Neuronal stem cell (in vitro differentiated cells): ENCODE measurements around the gene GRIA1.

Source experiments
- DNase-seq: peaks from one replicate; pipeline ENCODE4 v3.0.0-alpha.2; 2013; ENCODE audit warnings: low spot score
- H2AFZ ChIP-seq: one replicate; pipeline ENCODE4 v1.6.1; 2013; ENCODE audit warnings: mild to moderate bottlenecking, low read length, inconsistent platforms
- H2AK5ac ChIP-seq: 2 replicates; pipeline ENCODE4 v1.6.1; 2013; ENCODE audit warnings: low read depth, mild to moderate bottlenecking, inconsistent platforms, low read length, moderate library complexity, mixed read lengths
- H2BK120ac ChIP-seq: 2 replicates; pipeline ENCODE4 v1.6.1; 2013; ENCODE audit warnings: low read depth, mild to moderate bottlenecking, inconsistent platforms, low read length, moderate library complexity, mixed read lengths
- H2BK12ac ChIP-seq: one replicate; pipeline ENCODE4 v1.6.1; 2013; ENCODE audit warnings: low read length, inconsistent platforms
- H2BK15ac ChIP-seq: 2 replicates; pipeline ENCODE4 v1.6.1; 2013; ENCODE audit warnings: mild to moderate bottlenecking, low read length, inconsistent platforms, mixed read lengths
- H2BK5ac ChIP-seq: one replicate; pipeline ENCODE4 v1.6.1; 2013; ENCODE audit warnings: inconsistent platforms, mild to moderate bottlenecking, low read length, moderate library complexity
- H3K14ac ChIP-seq: one replicate; pipeline ENCODE4 v1.6.1; 2013; ENCODE audit warnings: low read length, inconsistent platforms
- H3K18ac ChIP-seq: 2 replicates; pipeline ENCODE4 v1.6.1; 2013; ENCODE audit warnings: low read length, inconsistent platforms
- H3K23ac ChIP-seq: 2 replicates; pipeline ENCODE4 v1.6.1; 2013; ENCODE audit warnings: low read depth, mild to moderate bottlenecking, mixed read lengths, low read length, inconsistent platforms; ENCODE audit not compliant: poor library complexity
- H3K27ac ChIP-seq: replicated peaks from 3 replicates; pipeline ENCODE4 v1.5.1; 2013; ENCODE audit warnings: low read length, inconsistent platforms
- H3K27me3 ChIP-seq, 3 experiments: 2 replicates each; pipeline ENCODE4 v1.6.1; 2013; ENCODE audit warnings: low read length in 3 of 3, mild to moderate bottlenecking in 2 of 3, inconsistent platforms in 1 of 3, low read depth in 1 of 3, mixed read lengths in 1 of 3, moderate library complexity in 1 of 3; ENCODE audit not compliant: control insufficient read depth in 3 of 3, insufficient read depth in 3 of 3
- H3K36me3 ChIP-seq, 2 donors: replicated peaks in 1 of 2; 2 replicates each; pipeline ENCODE4 v1.6.1; 2013; ENCODE audit warnings: low read length in 2 of 2; ENCODE audit not compliant: control insufficient read depth in 2 of 2, insufficient read depth in 2 of 2
- H3K4ac ChIP-seq: 2 replicates; pipeline ENCODE4 v1.6.1; 2013; ENCODE audit warnings: inconsistent platforms, mild to moderate bottlenecking, low read length, moderate library complexity
- H3K4me1 ChIP-seq, 2 donors: 1 replicate in 1 of 2; 2 replicates in 1 of 2; pipeline ENCODE4 v1.6.1; 2013; ENCODE audit warnings: low read length in 2 of 2, low read depth in 1 of 2; ENCODE audit not compliant: control insufficient read depth in 2 of 2, insufficient read depth in 1 of 2
- H3K4me2 ChIP-seq: one replicate; pipeline ENCODE4 v1.6.1; 2013; ENCODE audit warnings: mild to moderate bottlenecking, low read length, inconsistent platforms; ENCODE audit not compliant: insufficient read depth, poor library complexity, severe bottlenecking
- H3K4me3 ChIP-seq, 2 donors: 2 replicates each; pipeline ENCODE4 v1.5.1; 2013; ENCODE audit warnings: low read length in 2 of 2, mild to moderate bottlenecking in 2 of 2, inconsistent platforms in 1 of 2, moderate library complexity in 1 of 2
- H3K79me1 ChIP-seq: one replicate; pipeline ENCODE4 v1.6.1; 2013; ENCODE audit warnings: low read depth, mild to moderate bottlenecking, inconsistent platforms, low read length, moderate library complexity
- H3K9ac ChIP-seq: one replicate; pipeline ENCODE4 v1.6.1; 2013; ENCODE audit warnings: mild to moderate bottlenecking, low read depth, low read length, inconsistent platforms; ENCODE audit not compliant: poor library complexity
- H3K9me3 ChIP-seq, 2 donors: replicated peaks in 1 of 2; 2 replicates each; pipeline versions ENCODE3 to v1.6.1; 2013; ENCODE audit warnings: low read length in 2 of 2, mild to moderate bottlenecking in 2 of 2, inconsistent platforms in 1 of 2, low read depth in 1 of 2, mixed read lengths in 1 of 2, moderate library complexity in 1 of 2; ENCODE audit not compliant: control insufficient read depth in 2 of 2, insufficient read depth in 1 of 2
- H4K8ac ChIP-seq: one replicate; pipeline ENCODE4 v1.6.1; 2013; ENCODE audit warnings: low read depth, mild to moderate bottlenecking, inconsistent platforms, low read length, moderate library complexity
- H4K91ac ChIP-seq: one replicate; pipeline ENCODE4 v1.6.1; 2013; ENCODE audit warnings: low read length, low read depth, mild to moderate bottlenecking, inconsistent platforms; ENCODE audit not compliant: poor library complexity
- WGBS, 2 donors: extraction: QIAGEN DNeasy Blood & Tissue Kit; methylation state at CpG; one replicate each; pipeline ENCODE4 v1.1.7; 2013; ENCODE audit warnings: missing lambda C conversion rate in 2 of 2, mixed read lengths in 1 of 2; ENCODE audit not compliant: insufficient read length in 2 of 2, insufficient replicate concordance in 1 of 2; ENCODE audit errors: extremely low coverage in 2 of 2; 5-methylcytosine and 5-hydroxymethylcytosine counted together

The GRIA1 gene

GRCh38 chr5:153765987-153766386 lies 275.5 kb downstream of the GRIA1 start:
- H2AK5ac ChIP-seq = no peak overlapping the region
- H2BK15ac ChIP-seq = no peak overlapping the region
- no peak overlapping the region for H3K4me3 ChIP-seq
- DNase-seq = no peak
- H3K4me1 ChIP-seq = no peaks in the 10 kb centered on the region
- H2BK12ac ChIP-seq = no peak overlapping the region
- H3K36me3 ChIP-seq = peaks cover 7 to 29% of the 10 kb centered on the region in 2 donors
- H3K4me2 ChIP-seq = no peak overlapping the region
- no peak overlapping the region for H2BK120ac ChIP-seq
- no peak overlapping the region for H2AFZ ChIP-seq
- no peak overlapping the region for H3K23ac ChIP-seq
- H2BK5ac ChIP-seq = no peak overlapping the region
- H4K8ac ChIP-seq = no peak overlapping the region
- peaks cover 0 to 1% of the 10 kb centered on the region in 2 donors for H3K9me3 ChIP-seq
- no peaks in the 10 kb centered on the region for H3K27me3 ChIP-seq
- H3K9ac ChIP-seq = no peak overlapping the region
- no peak overlapping the region for H3K4ac ChIP-seq
- H4K91ac ChIP-seq = no peak overlapping the region
- H3K79me1 ChIP-seq = no peaks in the 10 kb centered on the region
- no peak overlapping the region for H3K14ac ChIP-seq
- H3K18ac ChIP-seq = no peak overlapping the region
- no peak overlapping the region for H3K27ac ChIP-seq
- no CpG with 5 or more reads among the region's 1 CpG for WGBS, 2 donors

- H2BK12ac ChIP-seq = no peak overlapping the region
- peaks cover 7 to 37% of the 10 kb centered on the region in 2 donors for H3K36me3 ChIP-seq
- H4K8ac ChIP-seq = no peak overlapping the region
- no peak overlapping the region for H2AFZ ChIP-seq
- H3K27ac ChIP-seq = no peak overlapping the region
- H2BK120ac ChIP-seq = no peak overlapping the region
- H3K4me1 ChIP-seq = no peaks in the 10 kb centered on the region
- no peak overlapping the region for H3K9ac ChIP-seq
- no peak overlapping the region for H2BK5ac ChIP-seq
- no peak overlapping the region for H3K4ac ChIP-seq
- no peak overlapping the region for H4K91ac ChIP-seq
- H2BK15ac ChIP-seq = no peak overlapping the region
- H3K4me3 ChIP-seq = no peak overlapping the region
- DNase-seq = no peak
- H3K4me2 ChIP-seq = no peak overlapping the region
- no peak overlapping the region for H2AK5ac ChIP-seq
- no peak overlapping the region for H3K18ac ChIP-seq
- H3K79me1 ChIP-seq = no peaks in the 10 kb centered on the region
- no peak overlapping the region for H3K23ac ChIP-seq
- WGBS, 2 donors = no CpG with 5 or more reads among the region's 4 CpGs
- no peak overlapping the region for H3K14ac ChIP-seq
- H3K27me3 ChIP-seq = no peaks in the 10 kb centered on the region
- H3K9me3 ChIP-seq = no peaks in the 10 kb centered on the region
Measured at GRCh38 chr5:153767221-153768188, 277.0 kb downstream of the GRIA1 start.

- DNase-seq = no peak
- H3K9ac ChIP-seq = no peak overlapping the region
- H3K79me1 ChIP-seq = no peaks in the 10 kb centered on the region
Measured at GRCh38 chr5:153770066-153770465, 279.6 kb downstream of the GRIA1 start.

GRCh38 chr5:153774686-153775085 lies 284.2 kb downstream of the GRIA1 start:
- Histone ChIP-seq H3K14ac (no peak overlapping the region), H3K4me3 (no peak overlapping the region), H4K8ac (no peak overlapping the region), H3K4me1 (peaks cover 4 to 19% of the 10 kb centered on the region in 2 donors), H4K91ac (no peak overlapping the region), H3K18ac (no peak overlapping the region), H2BK120ac (no peak overlapping the region), H2BK15ac (no peak overlapping the region), H3K27ac (no peak overlapping the region), H3K9me3 (no peaks in the 10 kb centered on the region), H2BK5ac (no peak overlapping the region), H3K9ac (no peak overlapping the region), H2AK5ac (no peak overlapping the region), H3K27me3 (no peaks in the 10 kb centered on the region), H2AFZ (no peak overlapping the region), H3K23ac (no peak overlapping the region), H3K79me1 (no peaks in the 10 kb centered on the region), H2BK12ac (no peak overlapping the region), H3K36me3 (peaks cover 4 to 37% of the 10 kb centered on the region in 2 donors), H3K4me2 (no peak overlapping the region), H3K4ac (no peak overlapping the region)
- WGBS, 2 donors = no CpG with 5 or more reads among the region's 1 CpG
- no peak for DNase-seq

More at GRCh38 chr5:153770066-153770465, 279.6 kb downstream of the GRIA1 start:
- Histone ChIP-seq H3K14ac (no peak overlapping the region), H3K4me3 (no peak overlapping the region), H3K36me3 (peaks cover 6 to 44% of the 10 kb centered on the region in 2 donors), H3K9me3 (no peaks in the 10 kb centered on the region), H2BK120ac (no peak overlapping the region), H2AFZ (no peak overlapping the region), H3K4me2 (no peak overlapping the region), H3K18ac (no peak overlapping the region), H3K4me1 (no peaks in the 10 kb centered on the region), H3K4ac (no peak overlapping the region), H2BK5ac (no peak overlapping the region), H3K27me3 (no peaks in the 10 kb centered on the region), H3K27ac (no peak overlapping the region), H3K23ac (no peak overlapping the region), H4K8ac (no peak overlapping the region), H2BK15ac (no peak overlapping the region), H2AK5ac (no peak overlapping the region), H4K91ac (no peak overlapping the region), H2BK12ac (no peak overlapping the region)
- WGBS, 2 donors = no CpG with 5 or more reads among the region's 5 CpGs
